ENCODE measurements around the gene FNIP2. TPM values are rescaled to one million over a fixed set of nuclear protein-coding genes. Genes with fewer than 3 reads are reported as not detected.

The FNIP2 gene
- total and polyA plus RNA-seq, 12 donors: 8.5 to 89.7 (median 47.0) TPM

DNA sequence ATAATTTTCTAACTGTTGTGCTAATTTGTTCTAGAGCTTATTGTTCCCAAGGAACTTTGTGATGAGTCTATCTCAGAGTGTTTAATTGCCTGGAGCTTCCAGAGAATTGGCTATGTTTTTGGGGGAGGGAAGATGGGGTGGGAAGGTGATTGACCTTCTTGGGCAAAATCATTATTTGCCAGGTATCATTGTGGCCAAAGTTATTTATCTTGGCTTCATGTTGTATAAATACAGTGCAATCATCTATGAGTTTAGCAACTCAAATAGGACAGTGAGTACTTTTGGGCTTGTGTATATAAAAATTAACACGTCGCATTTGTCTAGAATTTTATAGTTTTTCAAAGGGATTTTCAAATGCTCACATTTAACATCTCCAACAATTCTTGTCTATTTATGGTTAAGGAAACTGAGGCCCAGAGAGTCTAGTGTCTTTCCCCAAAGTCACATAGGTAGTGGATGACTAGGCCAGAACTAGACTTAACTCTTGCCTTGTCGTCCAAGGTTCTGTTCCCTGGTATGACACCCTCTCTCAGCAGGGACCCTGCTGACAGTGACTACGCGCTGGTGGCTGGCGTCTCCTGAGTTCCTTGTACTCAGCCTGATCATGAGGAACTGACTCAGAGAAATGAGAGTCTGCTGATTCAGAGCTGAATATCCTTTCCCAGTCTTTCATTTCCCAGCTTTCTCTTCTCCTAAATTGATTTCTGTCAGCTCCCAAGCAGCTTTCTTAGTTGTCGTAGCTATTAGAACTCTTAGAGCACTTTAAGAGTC, 27.7 kb downstream of the FNIP2 start:
- Histone ChIP-seq H3K36me3 (no peaks in the 10 kb centered on the region), H3K4me1 (peaks cover 3 to 85% (median 40%) of the 10 kb centered on the region in 9 donors), H3K27ac (peak overlapping the region in 1 of 10 donors; percentile 68), H3K9me3 (no peaks in the 10 kb centered on the region), H3K27me3 (no peaks in the 10 kb centered on the region), H3K4me3 (no peak overlapping the region)
- ATAC-seq (peak in 1 of 8 donors; percentile 59), DNase-seq (no peak)
- intact Hi-C loops (cut with DNase I): no loop called here
- TF ChIP-seq CTCF (IDR thresholded peaks at IDR 0.05): no peak
- 87 to 89% methylated on average over 7 of the region's 7 CpGs for WGBS, 2 donors

GRCh38 chr4:158798062-158798461, 29.2 kb downstream of the FNIP2 start:
- Histone ChIP-seq H3K27me3 (no peaks in the 10 kb centered on the region), H3K4me3 (no peak overlapping the region), H3K9me3 (no peaks in the 10 kb centered on the region), H3K4me1 (peaks cover 3 to 79% (median 34%) of the 10 kb centered on the region in 9 donors), H3K27ac (no peak overlapping the region), H3K36me3 (no peaks in the 10 kb centered on the region)
- WGBS, 2 donors: 92% methylated on average over 7 of the region's 7 CpGs
- no peak for TF ChIP-seq CTCF (IDR thresholded peaks at IDR 0.05)
- ATAC-seq (no peak), DNase-seq (no peak)
- intact Hi-C loops (cut with DNase I): no loop called here

GRCh38 chr4:158799013-158799770, 30.4 kb downstream of the FNIP2 start:
- ATAC-seq: no peak
- H3K4me3 ChIP-seq: no peak overlapping the region
- peaks cover 3 to 81% (median 34%) of the 10 kb centered on the region in 9 donors for H3K4me1 ChIP-seq
- no peak for DNase-seq
- H3K9me3 ChIP-seq: no peaks in the 10 kb centered on the region
- no peak for TF ChIP-seq CTCF (IDR thresholded peaks at IDR 0.05)
- H3K27ac ChIP-seq: peak overlapping the region in 4 of 10 donors; percentile 13 to 38 (median 24)
- H3K27me3 ChIP-seq: no peaks in the 10 kb centered on the region
- H3K36me3 ChIP-seq: no peaks in the 10 kb centered on the region
- intact Hi-C loops (cut with DNase I): no loop called here

DNA sequence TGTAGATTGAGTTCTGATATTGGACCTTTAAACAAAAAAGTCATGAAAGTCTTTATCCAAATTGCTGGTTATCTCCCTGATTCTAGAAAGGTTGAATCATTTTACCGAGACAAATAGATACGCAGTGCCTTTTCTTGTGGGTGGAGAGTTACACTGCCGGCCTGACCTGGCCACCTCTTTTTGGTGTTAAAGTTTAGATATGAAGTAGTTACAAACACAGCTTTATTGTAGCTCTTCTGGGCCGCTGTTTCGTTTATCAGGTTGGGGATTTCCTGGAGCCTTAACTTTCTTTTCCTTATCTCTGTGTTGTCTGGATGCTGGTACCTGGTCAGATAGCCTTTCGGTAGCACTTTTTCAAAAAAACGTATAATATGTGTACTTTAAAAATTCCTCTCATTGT, 31.0 kb downstream of the FNIP2 start:
- peaks cover 3 to 81% (median 38%) of the 10 kb centered on the region in 9 donors for H3K4me1 ChIP-seq
- H3K9me3 ChIP-seq: no peaks in the 10 kb centered on the region
- H3K4me3 ChIP-seq: no peak overlapping the region
- DNase-seq: no peak
- ATAC-seq: no peak
- intact Hi-C loops (cut with DNase I): loop anchor here in 1 of 10 donors (5.0 kb wide), 1 partner anchor 42 kb away; no protein-coding TSS in a partner anchor
- H3K27ac ChIP-seq: peak overlapping the region in 4 of 10 donors; percentile 13 to 38 (median 24)
- no peaks in the 10 kb centered on the region for H3K36me3 ChIP-seq
- WGBS, 2 donors: 34 to 45% methylated on average over 7 of the region's 7 CpGs
- H3K27me3 ChIP-seq: no peaks in the 10 kb centered on the region
- TF ChIP-seq CTCF (IDR thresholded peaks at IDR 0.05): no peak

Data from heart right ventricle (tissue), 16 donors.